NCI-H2171 (cell line): ENCODE data around the gene SIGLEC6.

Experiments
- DNase-seq: peaks from one replicate; lab custom pipeline; 2025; lab: John Stamatoyannopoulos, UW

The SIGLEC6 gene

GRCh38 chr19:51548213-51548651 lies 16.8 kb upstream of the SIGLEC6 start:
- DNase-seq, result no peak

DNA sequence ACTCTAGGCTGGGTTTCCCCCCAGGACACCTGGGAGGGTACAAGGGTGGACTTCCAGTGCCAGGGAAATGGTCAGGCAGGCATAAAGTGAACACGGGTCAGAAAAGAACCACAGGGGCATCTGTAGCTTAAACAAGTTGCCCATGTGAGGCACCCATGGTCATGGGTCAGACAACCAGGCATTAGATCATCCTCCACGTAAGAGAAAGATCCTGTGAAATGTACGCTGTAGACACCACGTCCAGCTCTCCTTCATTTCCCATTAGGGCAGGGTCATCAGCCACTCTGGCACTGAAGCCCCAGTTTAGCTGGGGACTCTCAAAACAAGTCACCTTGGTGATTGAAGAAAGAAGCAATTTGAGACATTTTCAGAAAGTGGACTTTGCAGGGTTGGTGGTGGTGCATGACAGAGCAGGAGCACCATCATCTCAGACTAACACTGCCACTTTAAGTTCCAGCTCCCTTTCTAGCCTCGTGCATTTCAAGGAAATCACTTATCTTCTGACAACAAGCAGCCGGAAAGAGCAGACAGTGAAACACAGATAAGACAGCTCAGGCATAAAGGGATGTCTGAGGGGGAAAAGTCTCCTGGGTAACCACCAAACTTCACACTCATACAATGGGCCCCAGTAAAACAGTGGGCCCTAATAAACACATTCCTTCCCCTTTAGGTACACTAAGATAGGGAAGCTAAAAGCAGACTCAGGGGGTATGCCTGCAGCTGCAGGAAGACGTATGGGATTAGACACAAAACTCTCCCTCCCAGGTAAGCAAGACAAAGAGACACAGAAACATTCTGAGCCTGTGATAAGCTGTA lies 16.1 kb upstream of the SIGLEC6 start:
- DNase-seq, result no peak

DNA sequence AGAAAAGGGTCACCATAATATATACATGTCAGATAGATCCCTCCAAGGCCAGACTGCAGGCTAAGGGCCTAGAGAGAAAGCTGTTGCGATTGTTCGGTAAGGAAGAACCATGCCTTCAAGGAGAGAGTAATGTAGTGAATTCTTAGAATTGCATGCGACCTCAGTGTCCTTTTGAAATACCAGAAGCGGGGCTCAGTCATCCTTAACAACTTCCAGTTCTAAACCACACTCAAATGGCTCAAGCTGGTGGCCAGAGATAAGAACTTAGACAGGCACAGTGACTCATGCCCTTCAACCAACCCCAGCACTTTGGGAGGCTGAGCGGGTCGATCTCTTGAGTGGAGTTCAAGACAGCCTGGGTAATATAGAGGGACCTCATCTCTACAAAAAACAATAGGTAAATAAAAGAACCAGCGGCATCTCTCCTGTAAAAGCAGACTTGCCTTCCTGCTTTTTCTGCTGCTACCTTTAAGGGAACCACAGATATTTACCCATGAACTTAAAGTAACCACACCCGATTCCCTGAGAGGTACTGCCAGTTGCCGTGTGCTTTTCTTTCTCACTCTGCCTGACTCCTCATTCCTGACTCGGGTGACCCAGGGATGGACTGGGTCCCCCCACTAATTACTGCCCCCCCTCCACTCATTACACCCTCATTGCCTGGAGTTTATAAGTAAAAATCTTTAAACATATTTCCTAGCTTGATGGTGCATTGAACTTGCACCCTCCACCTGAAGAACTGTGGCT lies 15.4 kb upstream of the SIGLEC6 start:
- DNase-seq, result no peak

DNA sequence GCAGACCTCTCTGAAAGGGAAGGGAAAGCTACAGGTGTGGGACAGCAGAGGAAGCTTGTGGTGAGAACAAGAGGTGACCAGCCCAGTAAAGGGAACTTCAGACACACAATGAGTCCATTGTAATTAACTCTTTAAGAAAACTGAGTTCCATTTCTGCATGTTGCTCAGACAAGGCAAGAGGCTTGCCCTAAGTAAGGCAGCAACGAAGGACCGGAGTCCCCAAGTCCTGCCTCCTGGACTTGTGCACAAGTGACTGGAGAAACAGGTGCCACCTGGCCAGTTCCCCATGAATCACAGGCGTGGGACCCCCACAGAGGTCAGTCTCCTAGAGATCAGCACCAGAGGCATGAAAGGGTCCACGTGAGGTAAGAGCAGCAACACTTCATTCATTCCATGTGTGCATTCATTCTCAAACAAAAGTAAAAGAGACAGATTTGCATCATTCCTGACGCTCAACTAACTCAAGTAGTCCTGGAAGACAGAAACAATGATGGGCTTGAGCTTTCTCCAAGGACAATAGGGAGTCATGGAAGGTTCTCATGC lies 14.7 kb upstream of the SIGLEC6 start:
- no peak for DNase-seq

DNA sequence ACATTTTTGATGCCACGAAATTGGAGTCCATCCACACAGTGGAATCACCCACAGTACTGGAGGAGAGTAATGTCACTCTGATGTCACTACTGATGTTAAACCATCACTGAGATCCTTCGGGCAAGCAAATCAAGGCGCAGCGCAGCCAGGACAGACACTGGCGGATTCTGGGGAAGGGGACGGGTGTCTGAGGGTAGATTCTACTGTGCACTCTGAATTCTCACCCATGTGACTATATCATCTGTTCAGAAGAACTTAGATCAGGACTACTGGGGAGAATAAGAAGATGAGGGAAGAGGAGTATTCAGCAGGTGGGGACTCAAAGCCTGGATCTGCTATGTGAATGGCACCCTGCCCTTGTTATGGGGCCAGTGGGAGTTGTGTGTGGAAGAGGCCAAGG lies 12.6 kb upstream of the SIGLEC6 start:
- no peak for DNase-seq

- DNase-seq, result no peak
Measured at GRCh38 chr19:51542699-51543098, 11.2 kb upstream of the SIGLEC6 start.

DNA sequence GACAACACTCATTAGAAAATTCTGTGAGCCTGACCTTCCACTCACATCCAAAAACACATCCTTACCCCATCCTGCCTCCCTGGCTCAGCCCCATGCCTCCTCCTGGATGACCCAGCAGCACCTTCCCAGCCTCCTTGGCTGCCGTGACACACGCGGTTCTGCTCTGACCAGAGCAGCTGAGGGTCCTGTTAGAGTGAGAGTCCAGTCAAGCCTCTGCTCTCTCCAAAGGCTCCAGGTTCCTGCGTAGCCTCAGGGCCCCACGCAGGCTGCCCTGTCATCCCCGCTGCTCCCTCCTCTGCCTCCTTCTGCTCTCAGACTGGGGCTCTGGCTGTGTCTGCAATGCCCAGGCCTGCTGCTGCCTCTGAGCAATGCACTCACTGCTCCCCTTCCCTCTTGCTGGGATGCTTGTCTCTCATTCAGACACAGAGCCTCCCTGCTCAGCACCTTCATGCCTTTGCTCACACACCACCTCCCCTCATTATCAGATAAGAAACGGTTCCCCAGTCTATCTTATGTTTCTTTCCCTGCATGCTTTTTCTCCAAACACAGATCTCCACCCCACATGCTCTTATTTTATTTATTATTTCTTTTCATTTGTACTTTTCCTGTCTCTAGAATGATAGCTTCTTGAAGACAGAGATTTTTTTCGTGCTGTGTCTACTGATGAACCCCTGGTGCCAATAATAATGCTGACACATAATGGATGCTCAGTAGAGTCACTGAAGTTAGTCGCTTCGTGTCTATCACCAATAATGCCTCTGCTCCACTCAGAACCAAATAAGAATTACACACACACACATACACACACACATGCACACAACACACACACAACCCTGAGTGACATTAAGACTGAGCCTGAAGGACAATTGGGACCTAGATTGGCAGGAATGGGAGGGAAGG lies 10.2 kb upstream of the SIGLEC6 start:
- DNase-seq, result no peak

DNA sequence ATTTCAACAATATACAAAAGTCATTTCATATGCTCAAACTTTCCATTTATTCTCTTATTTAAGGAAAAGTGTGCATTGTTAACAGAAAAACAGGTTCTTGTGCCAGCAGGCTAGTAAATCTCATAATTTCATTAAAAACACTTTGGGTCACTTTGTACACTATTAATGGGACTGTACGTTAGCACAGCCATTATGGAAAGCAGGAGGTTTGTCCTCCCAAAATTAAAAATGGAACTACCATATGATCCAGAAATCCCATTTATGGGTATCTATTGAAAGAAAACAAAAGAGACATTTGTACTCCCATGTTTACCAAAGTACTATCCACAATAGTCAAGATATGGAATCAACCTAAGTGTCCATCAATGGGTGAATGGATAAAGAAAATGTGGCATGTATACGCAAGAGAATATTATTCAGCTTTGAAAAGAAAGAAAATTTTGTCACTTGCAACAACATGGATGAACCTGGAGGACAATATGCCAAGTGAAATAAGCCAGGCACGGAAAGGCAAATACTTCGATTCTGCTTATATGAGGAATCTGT lies 8.4 kb upstream of the SIGLEC6 start:
- DNase-seq, result no peak

DNA sequence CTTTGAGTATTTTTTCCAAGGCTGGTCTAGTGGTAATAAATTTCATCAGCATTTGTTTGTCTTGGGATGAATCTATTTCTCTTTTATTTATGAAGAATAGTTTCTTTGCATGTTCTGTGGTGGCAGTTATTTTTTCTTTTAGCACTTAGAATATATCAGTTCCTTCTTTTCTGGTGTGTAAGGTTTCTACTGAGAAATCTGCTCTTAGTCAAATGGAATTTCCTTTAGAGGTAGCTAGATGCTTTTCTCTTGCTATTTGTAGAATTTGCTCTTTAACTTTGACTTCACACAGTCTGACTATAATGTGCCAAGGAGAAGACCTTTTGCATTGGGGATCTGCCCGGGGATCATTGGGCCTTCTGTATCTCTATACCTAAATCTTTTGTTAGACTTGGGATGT lies 4.1 kb upstream of the SIGLEC6 start:
- DNase-seq, result no peak

DNA sequence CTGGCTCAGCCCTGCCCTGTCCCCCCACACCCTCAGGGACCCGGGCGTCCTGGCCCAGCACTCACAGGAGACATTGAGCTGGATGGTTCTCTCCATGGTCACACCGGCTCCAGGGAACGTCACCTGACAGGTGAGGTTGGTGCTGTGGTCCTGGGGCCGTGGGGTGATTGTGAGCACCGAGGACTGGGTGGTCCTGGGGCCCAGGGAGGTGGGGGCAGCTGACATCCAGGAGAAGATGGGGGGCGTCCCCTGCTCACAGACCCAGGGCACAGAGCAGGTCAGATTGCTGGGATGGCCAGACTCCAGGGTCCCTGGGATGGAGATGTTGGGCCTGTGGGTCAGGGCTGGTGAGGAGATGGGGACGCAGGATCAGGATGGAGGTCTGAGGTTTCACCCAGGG lies 854 bp downstream of the SIGLEC6 start:
- no peak for DNase-seq

DNA sequence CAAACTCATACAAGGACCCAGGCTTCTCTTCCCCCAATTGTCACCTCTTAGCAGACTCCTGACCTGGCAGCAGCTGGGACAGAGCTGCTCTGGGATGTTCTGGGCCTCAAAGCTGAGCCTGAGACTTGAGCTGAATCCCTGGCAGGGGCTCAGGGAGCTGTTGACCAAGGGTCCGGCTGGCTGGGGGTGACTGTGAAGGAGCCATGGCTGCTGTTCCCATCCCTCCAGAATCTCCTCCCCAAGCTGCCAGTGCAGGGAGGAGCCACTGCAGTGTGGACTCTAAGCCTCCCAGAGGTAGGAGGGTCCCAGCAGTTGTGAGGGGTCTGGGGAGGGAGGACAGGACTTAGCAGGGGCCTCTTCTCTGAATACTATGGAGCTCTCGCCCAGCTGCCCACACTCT lies 2.2 kb downstream of the SIGLEC6 start:
- no peak for DNase-seq

DNA sequence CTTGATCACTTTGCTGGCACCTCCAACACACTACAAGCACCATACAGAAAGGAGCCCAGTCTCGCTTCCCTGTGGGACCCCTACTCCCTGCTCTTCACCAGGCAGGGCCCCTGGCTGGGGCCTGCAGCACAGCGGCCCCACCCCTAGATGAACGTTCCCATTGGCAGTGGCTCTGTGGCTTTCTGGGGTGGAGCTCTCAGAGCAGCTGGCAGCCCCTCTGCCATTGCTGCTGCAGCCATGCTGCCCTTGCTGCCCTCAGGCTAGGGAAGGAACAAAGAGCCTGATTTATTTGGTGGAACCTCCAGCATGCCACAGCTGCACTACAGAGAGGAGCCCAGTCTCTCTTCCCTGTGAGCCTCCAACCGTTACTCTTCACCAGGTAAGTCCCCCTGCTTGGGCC lies 5.8 kb downstream of the SIGLEC6 start:
- DNase-seq, result no peak

DNA sequence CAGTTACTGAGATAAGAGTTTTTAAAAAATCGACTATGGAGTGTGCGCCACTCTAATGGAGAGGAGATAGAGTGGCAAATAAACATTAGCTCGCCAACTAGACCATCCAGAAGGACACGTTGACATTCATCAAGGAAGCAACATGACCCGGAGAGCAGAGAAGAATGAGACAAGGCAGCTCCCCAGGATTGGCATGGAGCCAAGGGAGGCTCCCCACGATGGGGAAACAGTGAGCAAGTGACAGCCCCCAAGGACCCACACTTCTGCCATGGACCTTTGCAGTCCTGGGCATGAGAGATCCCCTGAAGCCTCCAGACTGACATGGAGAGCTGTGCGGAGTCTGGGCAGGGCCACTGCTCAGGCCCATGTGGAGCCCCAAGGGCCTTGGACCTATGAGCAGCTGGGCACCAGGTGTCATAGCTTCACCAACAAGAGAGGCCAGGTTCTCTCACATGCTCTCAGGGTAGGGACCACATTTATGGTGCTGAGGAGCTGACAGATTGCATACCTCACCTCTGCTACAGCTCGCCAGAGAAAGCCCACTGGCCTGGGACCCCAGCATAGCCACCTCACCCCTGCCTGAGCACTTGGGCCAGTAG lies 6.7 kb downstream of the SIGLEC6 start:
- no peak for DNase-seq

DNA sequence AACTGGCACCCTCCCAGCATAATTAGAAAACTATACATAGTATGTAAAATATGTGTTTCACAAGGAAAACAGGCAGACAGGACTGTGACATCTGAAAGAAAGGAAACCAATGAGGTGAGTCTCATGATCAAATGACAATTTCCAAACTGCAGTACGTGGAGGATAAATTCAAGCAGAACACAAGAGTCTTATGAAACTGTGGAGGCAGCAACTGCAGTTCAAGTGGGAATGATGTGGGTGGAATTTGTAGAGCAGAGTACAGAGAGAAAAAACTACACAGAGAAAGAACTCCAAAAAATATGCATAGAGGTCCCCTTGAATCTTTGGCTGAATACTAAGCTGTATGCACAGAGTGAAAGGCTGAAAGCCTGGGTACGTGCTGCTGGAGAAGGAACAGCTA lies 9.7 kb downstream of the SIGLEC6 start:
- no peak for DNase-seq

DNA sequence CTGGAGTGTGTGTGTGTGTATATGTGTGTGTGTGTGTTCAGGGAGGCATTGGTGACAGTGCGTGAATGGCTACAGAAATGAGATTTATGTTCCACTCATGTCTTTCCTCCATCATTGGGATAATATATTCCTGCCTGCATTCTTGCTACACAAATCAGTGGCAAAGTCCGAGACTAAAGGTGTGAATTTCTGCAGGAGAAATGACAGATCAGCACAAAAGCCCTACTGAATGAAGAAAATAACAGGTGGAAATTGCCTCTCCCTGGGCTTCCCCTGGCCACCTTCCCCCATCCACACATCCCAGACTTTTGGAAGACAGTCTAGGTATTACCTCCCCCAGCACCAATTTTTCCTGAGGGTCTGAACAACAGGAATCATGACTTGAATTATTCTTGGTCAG lies 10.1 kb downstream of the SIGLEC6 start:
- no peak for DNase-seq

- DNase-seq, result no peak
Measured at GRCh38 chr19:51520728-51521127, 10.7 kb downstream of the SIGLEC6 start.

DNA sequence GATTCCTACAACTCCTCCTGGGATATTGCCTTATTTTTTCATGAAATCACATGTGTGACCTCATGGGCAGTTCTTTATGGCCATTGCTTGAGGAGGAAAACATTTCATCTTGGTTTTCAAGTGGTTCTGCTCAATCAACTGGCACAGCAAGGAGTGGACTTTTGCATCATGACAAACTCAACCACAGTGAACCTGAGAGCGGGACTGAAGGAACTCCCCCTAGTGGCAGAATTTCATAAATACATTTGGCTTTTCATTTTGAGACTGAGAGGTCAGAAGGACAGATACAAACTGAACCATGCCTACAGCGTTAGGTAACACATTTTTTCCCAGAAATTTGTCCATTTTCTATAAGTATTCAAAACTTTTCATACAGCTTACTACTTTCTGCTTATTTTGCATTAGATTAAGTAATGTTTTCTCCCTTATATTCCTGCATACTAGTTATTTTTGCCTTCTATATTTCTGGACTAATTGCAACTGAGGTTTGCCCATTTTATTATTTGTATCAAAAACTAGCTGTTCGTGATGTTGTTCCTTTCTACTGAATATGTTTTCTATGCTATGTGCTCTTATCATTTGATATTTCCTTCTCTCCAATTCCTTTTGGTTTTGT lies 16.5 kb downstream of the SIGLEC6 start:
- peak; percentile 1 for DNase-seq

DNA sequence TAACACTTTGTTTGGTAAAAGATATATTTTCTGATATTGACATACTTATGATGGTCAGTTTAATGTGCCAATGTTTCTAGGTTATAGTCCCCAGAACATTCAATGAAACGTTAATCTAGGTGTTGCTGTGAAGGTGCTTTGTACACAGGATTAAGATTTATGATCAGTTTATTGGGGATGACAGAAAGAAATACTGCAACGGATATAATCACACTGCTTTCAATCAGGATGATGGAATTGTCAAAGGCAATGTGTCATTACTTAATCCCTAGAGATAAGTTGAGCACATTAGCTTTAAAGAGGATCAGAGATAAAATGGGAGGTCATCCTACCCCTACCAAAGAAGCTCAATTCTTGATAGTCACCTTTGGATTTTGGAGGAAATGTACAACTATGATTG lies 17.5 kb downstream of the SIGLEC6 start:
- no peak for DNase-seq

GRCh38 chr19:51511353-51511752 lies 20.1 kb downstream of the SIGLEC6 start:
- DNase-seq, result no peak

DNA sequence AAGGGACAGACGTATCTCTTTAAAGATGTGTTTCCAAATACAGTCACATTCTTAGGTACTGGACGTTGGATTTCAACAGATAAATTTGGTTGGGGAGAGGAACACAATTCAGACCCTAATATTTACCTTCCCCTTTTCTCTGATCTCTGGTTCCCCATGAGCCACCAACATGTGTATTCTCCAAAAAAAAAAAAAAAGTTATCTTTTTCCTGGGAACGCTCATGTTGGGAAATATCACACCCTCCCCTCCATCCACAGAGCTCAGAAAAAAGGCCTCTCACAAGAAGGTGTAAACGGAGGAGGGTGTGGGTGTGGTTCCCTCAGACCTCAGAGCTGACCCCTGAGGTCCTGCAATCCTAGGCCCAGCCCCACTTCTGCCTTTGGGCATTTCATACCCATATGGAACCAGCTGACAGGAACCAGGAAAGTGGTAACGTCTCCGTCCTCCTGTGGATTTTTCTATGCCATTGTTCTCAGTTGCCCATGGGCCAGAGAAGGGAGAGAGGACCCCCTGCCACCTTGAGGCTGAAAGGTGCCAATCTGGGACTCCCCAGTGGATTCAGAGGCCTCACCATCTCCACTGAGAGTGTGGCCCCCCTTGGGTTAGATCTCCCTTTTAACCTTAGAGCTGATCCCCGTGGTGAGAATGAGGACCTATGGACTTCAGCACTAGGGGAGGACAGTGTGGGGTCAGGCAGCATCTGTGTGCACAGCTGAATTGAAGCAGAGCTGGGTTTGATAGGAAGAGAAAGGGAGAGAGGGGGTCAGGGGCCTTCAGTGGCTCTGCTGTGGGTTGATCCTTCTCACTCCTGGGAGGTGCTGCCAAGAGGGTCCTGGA lies 21.4 kb downstream of the SIGLEC6 start:
- no peak for DNase-seq
